ENCODE results near the gene DNAJB12.
A peak's percentile ranks its signal among the peaks of the same experiment; 100 is the strongest.

The DNAJB12 gene

DNA sequence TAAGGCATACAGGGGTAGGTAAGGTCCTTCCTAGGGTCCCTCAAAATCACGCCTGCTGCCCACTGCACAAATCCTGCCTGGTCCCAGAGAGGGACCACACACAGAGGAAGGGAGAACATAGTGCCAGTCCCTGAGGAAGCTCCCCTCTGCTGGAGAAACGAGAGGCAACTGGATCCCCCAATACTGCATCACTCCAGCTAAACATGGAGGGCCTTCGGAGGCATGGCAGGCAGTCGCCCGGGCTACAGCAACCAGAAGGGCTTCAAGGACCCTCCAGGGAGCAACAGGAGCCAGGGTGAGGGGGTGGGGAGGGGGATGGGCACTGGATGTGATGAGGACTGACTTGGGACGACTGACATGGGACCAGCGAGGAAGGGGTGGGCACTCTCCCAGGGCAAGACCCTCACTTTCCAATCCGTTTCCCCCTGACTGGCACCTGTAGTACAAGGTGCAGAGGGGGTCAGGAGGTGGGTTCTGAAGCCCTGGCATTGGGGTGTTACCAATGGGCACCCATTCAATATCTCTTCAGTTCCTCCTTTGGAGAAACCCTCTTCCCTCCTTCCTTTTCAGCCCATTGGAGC, 59.3 kb downstream of the DNAJB12 start:
- DNase-seq (ENCODE audit: low read depth in 2 of 2): no peak

- DNase-seq (ENCODE audit: low read depth in 2 of 2): peak; percentile 47 to 62
Measured at GRCh38 chr10:72292223-72292691, 62.5 kb downstream of the DNAJB12 start.

- no peak for DNase-seq (ENCODE audit: low read depth in 2 of 2)
Measured at GRCh38 chr10:72291019-72291532, 63.6 kb downstream of the DNAJB12 start.

- no peak for DNase-seq (ENCODE audit: low read depth in 2 of 2)
Measured at GRCh38 chr10:72285972-72286521, 68.7 kb downstream of the DNAJB12 start.

GRCh38 chr10:72283131-72283530, 71.6 kb downstream of the DNAJB12 start:
- DNase-seq (ENCODE audit: low read depth in 2 of 2): no peak

Measured in stimulated activated CD8-positive, alpha-beta memory T cell treated with anti-CD3 and anti-CD28 coated beads, Interleukin-7, amount 100 ng/mL, for 4 hours (primary cell).